GM12878 (cell line): ENCODE results near the gene FLAD1.

Experiments used
- CREB1 ChIP-seq: IDR thresholded peaks from 2 replicates; pipeline ENCODE4 v1.6.1; 2012; ENCODE audit warnings: low read depth, mild to moderate bottlenecking, inconsistent platforms
- CTCF ChIP-seq, 3 experiments: IDR thresholded peaks in 2 of 3; conservative IDR thresholded peaks in 1 of 3; 2 replicates each; pipeline ENCODE4 v1.5.1; 2011; ENCODE audit warnings: low read depth in 3 of 3, low read length in 3 of 3, mild to moderate bottlenecking in 3 of 3, control low read depth in 2 of 3, moderate library complexity in 2 of 3, inconsistent platforms in 1 of 3, mixed read lengths in 1 of 3; ENCODE audit not compliant: control insufficient read depth in 2 of 3, insufficient read depth in 1 of 3; ENCODE audit errors: extremely low read depth in 1 of 3
- SIN3A ChIP-seq: IDR thresholded peaks from 2 replicates; pipeline ENCODE4 v1.6.1; 2012; ENCODE audit warnings: low read depth, low read length, improper control_type of control experiment
- SRF ChIP-seq, 2 experiments: IDR thresholded peaks; 2 replicates each; pipeline ENCODE4 v1.6.1; 2011; ENCODE audit warnings: low read depth in 2 of 2, low read length in 2 of 2, mild to moderate bottlenecking in 1 of 2, moderate library complexity in 1 of 2

GRCh38 chr1:155026154-155026553, 43.0 kb downstream of the FLAD1 start:
- no peak for TF ChIP-seq CREB1
- TF ChIP-seq SIN3A, result no peak
- no peak for TF ChIP-seq CTCF (IDR thresholded peaks at IDR 0.05 in 2 of 3, conservative IDR thresholded peaks at IDR 0.05 in 1 of 3; ENCODE audit: control insufficient read depth in 2 of 3, extremely low read depth in 1 of 3, insufficient read depth in 1 of 3, low read depth in 3 of 3, low read length in 3 of 3)
- TF ChIP-seq SRF (IDR thresholded peaks at IDR 0.05; ENCODE audit: low read depth in 2 of 2, low read length in 2 of 2), result no peak
